GM21717 (cell line): ENCODE measurements around the gene SLC44A2.
"Not testable (repeated sequence)": the region's sequence is repeated elsewhere in the genome, so short reads cannot be mapped to it uniquely, and the experiment has no call there.

ENCODE experiments used
- ATAC-seq: cut with Tn5 transposase; IDR thresholded peaks from one replicate; pipeline ENCODE4 v1.9.1; 2021; ENCODE audit warnings: mild to moderate bottlenecking, moderate library complexity; ENCODE audit not compliant: unreplicated experiment

The SLC44A2 gene

GRCh38 chr19:10648360-10648759 is 23.0 kb downstream of the SLC44A2 start:
- no peak for ATAC-seq

- ATAC-seq: no peak
Measured at GRCh38 chr19:10651851-10652250, 26.5 kb downstream of the SLC44A2 start.

- peak; percentile 16 for ATAC-seq
Measured at GRCh38 chr19:10653482-10653731, 28.1 kb downstream of the SLC44A2 start.

GRCh38 chr19:10653732-10654609 is 28.6 kb downstream of the SLC44A2 start, which contains the start of gene ILF3:
Gene ILF3 (plus strand): TSS chr19:10654346. CDS start chr19:10670606, 16,260 bp downstream.
- ATAC-seq: peak; percentile 59

GRCh38 chr19:10654610-10655456 is 29.5 kb downstream of the SLC44A2 start:
- peak; percentile 13 for ATAC-seq

GRCh38 chr19:10655457-10656312 is 30.3 kb downstream of the SLC44A2 start:
- no peak for ATAC-seq

- ATAC-seq: no peak
Measured at GRCh38 chr19:10660346-10660745, 35.0 kb downstream of the SLC44A2 start.

- no peak for ATAC-seq
Measured at GRCh38 chr19:10661946-10662345, 36.6 kb downstream of the SLC44A2 start.

- ATAC-seq: no peak
Measured at GRCh38 chr19:10662384-10663251, 37.3 kb downstream of the SLC44A2 start.

GRCh38 chr19:10663252-10663563 is 37.9 kb downstream of the SLC44A2 start:
- ATAC-seq: not testable (repeated sequence)

- ATAC-seq: no peak
Measured at GRCh38 chr19:10667867-10668266, 42.5 kb downstream of the SLC44A2 start.

- no peak for ATAC-seq
Measured at GRCh38 chr19:10669246-10669645, 43.9 kb downstream of the SLC44A2 start.

GRCh38 chr19:10670182-10670581 is 44.8 kb downstream of the SLC44A2 start:
- ATAC-seq: no peak

GRCh38 chr19:10670876-10671804 is 45.8 kb downstream of the SLC44A2 start:
- no peak for ATAC-seq

GRCh38 chr19:10671922-10672321 is 46.6 kb downstream of the SLC44A2 start:
- ATAC-seq: not testable (repeated sequence)

- ATAC-seq: not testable (repeated sequence)
Measured at GRCh38 chr19:10675214-10675613, 49.9 kb downstream of the SLC44A2 start.

GRCh38 chr19:10677751-10678150 is 52.4 kb downstream of the SLC44A2 start:
- no peak for ATAC-seq

- no peak for ATAC-seq
Measured at GRCh38 chr19:10678813-10679212, 53.5 kb downstream of the SLC44A2 start.

- no peak for ATAC-seq
Measured at GRCh38 chr19:10679743-10680142, 54.4 kb downstream of the SLC44A2 start.
